ENCODE results near the gene MGAT1.
"Not testable (repeated sequence)": the region's sequence is repeated elsewhere in the genome, so short reads cannot be mapped to it uniquely, and the experiment has no call there.

Gene MGAT1

DNA sequence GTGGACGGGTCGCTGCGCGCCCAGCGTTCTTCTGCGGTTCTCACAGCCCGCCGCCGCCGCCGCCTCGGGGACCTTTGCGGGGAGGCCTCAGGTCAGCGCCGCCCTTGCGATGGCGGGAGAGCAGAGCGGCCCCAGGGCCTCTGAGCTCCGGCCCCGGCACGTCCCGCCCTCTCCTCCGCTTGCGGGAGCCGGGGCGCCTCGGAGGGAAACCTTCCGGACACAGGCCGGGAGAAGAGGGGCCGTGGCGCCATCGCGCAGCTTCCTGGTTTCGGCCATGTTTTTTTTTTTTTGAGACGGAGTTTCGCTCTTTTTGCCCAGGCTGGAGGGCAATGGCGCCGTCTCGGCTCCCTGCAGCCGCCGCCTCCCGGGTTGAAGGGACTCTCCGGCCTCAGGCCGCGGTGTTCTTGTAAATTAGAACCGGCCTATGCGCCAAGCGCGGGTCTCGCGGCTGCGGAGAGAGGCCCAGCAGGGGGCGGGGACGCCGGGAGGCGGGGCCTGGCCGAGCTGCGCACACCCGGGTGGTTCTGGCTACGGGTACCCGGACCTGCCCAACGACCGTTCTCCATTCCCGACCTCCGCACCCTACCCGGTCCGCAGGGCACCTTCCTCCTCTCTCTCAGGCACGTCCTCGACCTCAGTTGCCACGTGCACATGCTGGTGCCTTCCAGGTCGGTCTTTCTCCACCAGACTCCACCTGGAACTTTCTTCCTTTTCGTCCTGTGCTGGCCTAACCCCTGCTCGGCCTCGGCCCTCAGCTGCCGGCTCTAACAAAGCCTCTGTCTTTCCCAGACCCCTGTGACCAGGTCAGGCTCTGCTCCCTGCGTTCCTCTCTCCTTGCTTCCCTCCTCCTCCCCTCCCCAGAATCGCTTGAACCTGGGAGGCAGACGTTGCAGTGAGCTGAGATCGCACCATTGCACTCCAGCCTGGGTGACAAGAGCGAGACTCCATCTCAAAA is 28.8 kb upstream of the MGAT1 start:
- Histone ChIP-seq H3K4me1 (ENCODE audit: insufficient read depth, low read length, severe bottlenecking) (peaks cover 30% of the 10 kb centered on the region), H2AFZ (ENCODE audit: low read length) (no peak overlapping the region), H4K20me1 (ENCODE audit: insufficient read depth, low read length) (no peaks in the 10 kb centered on the region), H3K9ac (ENCODE audit: low read length) (peak overlapping the region; percentile 83), H3K36me3 (ENCODE audit: insufficient read depth, low read length) (peaks cover 38% of the 10 kb centered on the region), H3K27me3 (ENCODE audit: insufficient read depth, low read length) (no peaks in the 10 kb centered on the region), H3K9me3 (ENCODE audit: low read length) (no peaks in the 10 kb centered on the region), H3F3A (ENCODE audit: insufficient read depth, low read length) (no peaks in the 10 kb centered on the region), H3K4me3 (ENCODE audit: low read depth, low read length, poor library complexity, severe bottlenecking) (peak overlapping the region; percentile 70), H3K27ac (ENCODE audit: low read depth, low read length, poor library complexity, severe bottlenecking) (peak overlapping the region; percentile 89), H3K79me2 (ENCODE audit: insufficient read depth, low read length) (0 out of 2 replicates have a peak, but pooled peaks cover 7% of the 10 kb centered on the region), H3K4me2 (ENCODE audit: low read length) (peak overlapping the region; percentile 83), H3K9me2 (ENCODE audit: low read depth, low read length) (no peaks in the 10 kb centered on the region)
- TF ChIP-seq EZH2 (IDR thresholded peaks at IDR 0.05; ENCODE audit: borderline replicate concordance, low read length), result no peak
- TF ChIP-seq, protein P1, sequence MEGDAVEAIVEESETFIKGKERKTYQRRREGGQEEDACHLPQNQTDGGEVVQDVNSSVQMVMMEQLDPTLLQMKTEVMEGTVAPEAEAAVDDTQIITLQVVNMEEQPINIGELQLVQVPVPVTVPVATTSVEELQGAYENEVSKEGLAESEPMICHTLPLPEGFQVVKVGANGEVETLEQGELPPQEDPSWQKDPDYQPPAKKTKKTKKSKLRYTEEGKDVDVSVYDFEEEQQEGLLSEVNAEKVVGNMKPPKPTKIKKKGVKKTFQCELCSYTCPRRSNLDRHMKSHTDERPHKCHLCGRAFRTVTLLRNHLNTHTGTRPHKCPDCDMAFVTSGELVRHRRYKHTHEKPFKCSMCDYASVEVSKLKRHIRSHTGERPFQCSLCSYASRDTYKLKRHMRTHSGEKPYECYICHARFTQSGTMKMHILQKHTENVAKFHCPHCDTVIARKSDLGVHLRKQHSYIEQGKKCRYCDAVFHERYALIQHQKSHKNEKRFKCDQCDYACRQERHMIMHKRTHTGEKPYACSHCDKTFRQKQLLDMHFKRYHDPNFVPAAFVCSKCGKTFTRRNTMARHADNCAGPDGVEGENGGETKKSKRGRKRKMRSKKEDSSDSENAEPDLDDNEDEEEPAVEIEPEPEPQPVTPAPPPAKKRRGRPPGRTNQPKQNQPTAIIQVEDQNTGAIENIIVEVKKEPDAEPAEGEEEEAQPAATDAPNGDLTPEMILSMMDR (IDR thresholded peaks at IDR 0.05; ENCODE audit: low read length), result no peak

DNA sequence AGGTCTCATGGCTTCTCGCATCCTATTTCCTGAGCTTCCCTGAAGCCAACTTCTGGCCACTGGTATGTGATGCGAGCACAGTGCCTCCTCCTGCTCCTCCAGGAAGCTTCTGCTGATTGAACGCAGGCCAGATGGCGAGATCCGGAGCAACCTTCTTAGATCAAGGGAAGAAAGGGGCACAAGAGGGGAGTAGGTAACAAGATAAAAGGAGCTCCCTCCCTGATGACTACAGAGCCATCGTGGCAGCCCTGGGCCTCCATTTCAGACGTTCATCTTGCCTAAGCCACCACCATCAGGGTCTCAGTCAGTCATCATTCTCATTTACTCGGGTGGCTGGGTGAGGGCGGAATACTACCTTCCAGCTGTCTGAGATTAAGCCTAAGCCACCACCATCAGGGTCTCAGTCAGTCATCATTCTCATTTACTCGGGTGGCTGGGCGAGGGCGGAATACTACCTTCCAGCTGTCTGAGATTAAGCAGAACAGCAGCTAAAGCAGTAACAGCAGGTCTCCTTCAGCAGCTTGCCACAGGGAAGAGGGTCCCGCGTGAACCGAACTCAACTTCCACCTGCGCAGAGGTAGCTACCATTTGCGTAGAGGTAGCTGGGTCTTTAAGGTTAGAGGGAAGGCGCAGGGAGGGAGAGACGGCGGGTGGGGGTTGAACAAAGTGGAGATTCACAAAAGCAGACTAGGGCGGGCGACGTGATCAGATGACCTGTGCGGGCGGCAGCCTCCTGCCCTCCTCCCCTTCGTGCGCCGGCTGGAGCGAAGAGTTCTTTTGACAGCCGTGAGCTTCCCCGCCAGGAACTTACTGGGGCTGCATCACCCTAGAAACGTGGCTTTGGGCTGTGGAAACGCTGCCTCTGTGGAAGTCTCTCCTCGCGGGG is 27.9 kb upstream of the MGAT1 start:
- Histone ChIP-seq H3K4me1 (ENCODE audit: insufficient read depth, low read length, severe bottlenecking) (peaks cover 30% of the 10 kb centered on the region), H3K9me3 (ENCODE audit: low read length) (no peaks in the 10 kb centered on the region), H3K4me2 (ENCODE audit: low read length) (peak overlapping the region; percentile 83), H3K4me3 (ENCODE audit: low read depth, low read length, poor library complexity, severe bottlenecking) (peak overlapping the region; percentile 70), H3K27me3 (ENCODE audit: insufficient read depth, low read length) (no peaks in the 10 kb centered on the region), H3K36me3 (ENCODE audit: insufficient read depth, low read length) (peaks cover 29% of the 10 kb centered on the region), H3K79me2 (ENCODE audit: insufficient read depth, low read length) (0 out of 2 replicates have a peak, but pooled peaks cover 7% of the 10 kb centered on the region), H2AFZ (ENCODE audit: low read length) (no peak overlapping the region), H4K20me1 (ENCODE audit: insufficient read depth, low read length) (no peaks in the 10 kb centered on the region), H3K9ac (ENCODE audit: low read length) (peak overlapping the region; percentile 83), H3K27ac (ENCODE audit: low read depth, low read length, poor library complexity, severe bottlenecking) (peak overlapping the region; percentile 89), H3F3A (ENCODE audit: insufficient read depth, low read length) (no peaks in the 10 kb centered on the region), H3K9me2 (ENCODE audit: low read depth, low read length) (no peaks in the 10 kb centered on the region)
- no peak for TF ChIP-seq EZH2 (IDR thresholded peaks at IDR 0.05; ENCODE audit: borderline replicate concordance, low read length)
- TF ChIP-seq, protein P1 (IDR thresholded peaks at IDR 0.05; ENCODE audit: low read length), result 0 out of 2 replicates have a peak, but pooled peaks have one; percentile 3

DNA sequence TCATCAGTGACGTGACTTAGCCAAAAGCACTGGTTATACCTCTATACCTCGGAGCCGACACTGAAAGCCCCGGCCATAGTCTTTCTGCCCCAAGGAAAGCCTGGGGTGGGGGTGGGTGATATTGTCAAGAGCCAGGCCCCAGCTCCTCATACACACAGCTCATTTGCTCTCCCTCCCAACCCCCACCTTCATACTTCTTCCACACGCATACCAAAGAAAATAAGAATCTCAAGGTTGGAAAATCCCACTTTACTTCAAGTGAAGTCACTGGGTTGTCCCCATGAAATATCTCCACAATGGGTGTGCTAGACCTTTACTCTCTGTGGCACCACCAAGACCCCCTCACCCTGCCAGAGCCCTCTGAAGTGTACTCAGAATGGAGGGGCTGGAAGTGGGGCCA is 27.1 kb upstream of the MGAT1 start:
- Histone ChIP-seq H3K4me1 (ENCODE audit: insufficient read depth, low read length, severe bottlenecking) (peaks cover 30% of the 10 kb centered on the region), H3K9me2 (ENCODE audit: low read depth, low read length) (no peaks in the 10 kb centered on the region), H3F3A (ENCODE audit: insufficient read depth, low read length) (no peaks in the 10 kb centered on the region), H3K9ac (ENCODE audit: low read length) (no peak overlapping the region), H3K27me3 (ENCODE audit: insufficient read depth, low read length) (no peaks in the 10 kb centered on the region), H2AFZ (ENCODE audit: low read length) (no peak overlapping the region), H3K9me3 (ENCODE audit: low read length) (no peaks in the 10 kb centered on the region), H3K4me3 (ENCODE audit: low read depth, low read length, poor library complexity, severe bottlenecking) (peak overlapping the region; percentile 70), H3K36me3 (ENCODE audit: insufficient read depth, low read length) (peaks cover 21% of the 10 kb centered on the region), H3K79me2 (ENCODE audit: insufficient read depth, low read length) (0 out of 2 replicates have a peak, but pooled peaks cover 7% of the 10 kb centered on the region), H3K27ac (ENCODE audit: low read depth, low read length, poor library complexity, severe bottlenecking) (no peak overlapping the region), H4K20me1 (ENCODE audit: insufficient read depth, low read length) (no peaks in the 10 kb centered on the region), H3K4me2 (ENCODE audit: low read length) (peak overlapping the region; percentile 83)
- TF ChIP-seq, protein P1 (IDR thresholded peaks at IDR 0.05; ENCODE audit: low read length), result no peak
- no peak for TF ChIP-seq EZH2 (IDR thresholded peaks at IDR 0.05; ENCODE audit: borderline replicate concordance, low read length)

DNA sequence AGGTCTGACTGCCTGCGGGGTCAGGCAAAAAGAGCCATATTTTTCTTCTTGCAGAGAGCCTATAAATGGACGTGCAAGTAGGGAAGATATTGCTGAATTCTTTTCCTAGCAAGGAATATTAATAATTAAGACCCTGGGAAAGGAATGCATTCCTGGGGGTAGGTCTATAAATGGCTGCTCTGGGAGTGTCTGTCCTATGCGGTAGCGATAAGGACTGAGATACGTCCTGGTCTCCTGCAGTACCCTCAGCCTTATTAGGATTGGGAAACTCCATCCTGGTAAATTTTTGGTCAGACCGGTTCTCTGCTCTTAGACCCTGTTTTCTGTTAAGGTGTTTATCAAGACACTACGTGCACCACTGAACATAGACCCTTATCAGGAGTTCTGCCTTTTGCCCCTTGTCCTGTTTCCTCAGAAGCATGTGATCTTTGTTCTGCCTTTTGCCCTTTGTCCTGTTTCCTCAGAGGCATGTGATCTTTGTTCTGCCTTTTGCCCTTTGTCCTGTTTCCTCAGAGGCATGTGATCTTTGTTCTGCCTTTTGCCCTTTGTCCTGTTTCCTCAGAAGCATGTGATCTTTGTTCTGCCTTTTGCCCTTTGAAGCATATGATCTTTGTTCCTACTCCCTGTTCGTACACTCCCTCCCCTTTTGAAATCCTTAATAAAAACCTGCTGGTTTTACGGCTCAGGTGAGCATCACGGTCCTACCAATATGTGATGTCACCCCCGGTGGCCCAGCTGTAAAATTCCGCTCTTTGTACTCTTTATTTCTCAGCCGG is 26.3 kb upstream of the MGAT1 start:
- H2AFZ ChIP-seq (ENCODE audit: low read length); H3F3A ChIP-seq (ENCODE audit: insufficient read depth, low read length); H3K79me2 ChIP-seq (ENCODE audit: insufficient read depth, low read length); H3K27me3 ChIP-seq (ENCODE audit: insufficient read depth, low read length); H3K4me3 ChIP-seq (ENCODE audit: low read depth, low read length, poor library complexity, severe bottlenecking); H3K9me3 ChIP-seq (ENCODE audit: low read length); H4K20me1 ChIP-seq (ENCODE audit: insufficient read depth, low read length); H3K4me2 ChIP-seq (ENCODE audit: low read length); H3K9ac ChIP-seq (ENCODE audit: low read length); H3K9me2 ChIP-seq (ENCODE audit: low read depth, low read length); H3K27ac ChIP-seq (ENCODE audit: low read depth, low read length, poor library complexity, severe bottlenecking): not testable (repeated sequence)
- H3K4me1 ChIP-seq (ENCODE audit: insufficient read depth, low read length, severe bottlenecking), result peaks cover 30% of the 10 kb centered on the region
- H3K36me3 ChIP-seq (ENCODE audit: insufficient read depth, low read length), result peaks cover 14% of the 10 kb centered on the region

Data from OCI-LY1 (cell line).